ENCODE data around the gene IQGAP1. TPM values are rescaled to one million over a fixed set of nuclear protein-coding genes. Genes with fewer than 3 reads are reported as not detected.
A peak's percentile ranks its signal among the peaks of the same experiment; 100 is the strongest.

IQGAP1 gene
- polyA plus RNA-seq, 3 donors: 140 to 276 (median 207) TPM

DNA sequence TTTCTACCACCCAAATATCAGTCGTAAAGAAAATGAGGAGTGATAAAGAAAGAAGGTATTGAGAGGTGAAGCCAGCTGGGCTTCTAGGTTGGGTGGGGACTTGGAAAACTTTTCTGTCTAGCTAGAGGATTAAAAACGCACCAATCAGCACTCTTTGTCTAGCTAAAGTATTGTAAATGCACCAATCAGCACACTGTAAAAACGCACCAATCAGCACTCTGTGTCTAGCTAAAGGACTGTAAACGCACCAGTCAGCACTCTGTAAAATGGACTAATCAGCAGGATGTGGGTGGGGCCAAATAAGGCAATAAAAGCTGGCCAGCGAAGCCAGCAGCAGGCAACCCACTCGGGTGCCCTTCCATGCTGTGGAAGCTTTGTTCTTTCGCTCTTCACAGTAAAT lies 13.0 kb upstream of the IQGAP1 start:
- no peak for DNase-seq
- TF ChIP-seq, protein P1, sequence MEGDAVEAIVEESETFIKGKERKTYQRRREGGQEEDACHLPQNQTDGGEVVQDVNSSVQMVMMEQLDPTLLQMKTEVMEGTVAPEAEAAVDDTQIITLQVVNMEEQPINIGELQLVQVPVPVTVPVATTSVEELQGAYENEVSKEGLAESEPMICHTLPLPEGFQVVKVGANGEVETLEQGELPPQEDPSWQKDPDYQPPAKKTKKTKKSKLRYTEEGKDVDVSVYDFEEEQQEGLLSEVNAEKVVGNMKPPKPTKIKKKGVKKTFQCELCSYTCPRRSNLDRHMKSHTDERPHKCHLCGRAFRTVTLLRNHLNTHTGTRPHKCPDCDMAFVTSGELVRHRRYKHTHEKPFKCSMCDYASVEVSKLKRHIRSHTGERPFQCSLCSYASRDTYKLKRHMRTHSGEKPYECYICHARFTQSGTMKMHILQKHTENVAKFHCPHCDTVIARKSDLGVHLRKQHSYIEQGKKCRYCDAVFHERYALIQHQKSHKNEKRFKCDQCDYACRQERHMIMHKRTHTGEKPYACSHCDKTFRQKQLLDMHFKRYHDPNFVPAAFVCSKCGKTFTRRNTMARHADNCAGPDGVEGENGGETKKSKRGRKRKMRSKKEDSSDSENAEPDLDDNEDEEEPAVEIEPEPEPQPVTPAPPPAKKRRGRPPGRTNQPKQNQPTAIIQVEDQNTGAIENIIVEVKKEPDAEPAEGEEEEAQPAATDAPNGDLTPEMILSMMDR (IDR thresholded peaks at IDR 0.05): no peak

DNA sequence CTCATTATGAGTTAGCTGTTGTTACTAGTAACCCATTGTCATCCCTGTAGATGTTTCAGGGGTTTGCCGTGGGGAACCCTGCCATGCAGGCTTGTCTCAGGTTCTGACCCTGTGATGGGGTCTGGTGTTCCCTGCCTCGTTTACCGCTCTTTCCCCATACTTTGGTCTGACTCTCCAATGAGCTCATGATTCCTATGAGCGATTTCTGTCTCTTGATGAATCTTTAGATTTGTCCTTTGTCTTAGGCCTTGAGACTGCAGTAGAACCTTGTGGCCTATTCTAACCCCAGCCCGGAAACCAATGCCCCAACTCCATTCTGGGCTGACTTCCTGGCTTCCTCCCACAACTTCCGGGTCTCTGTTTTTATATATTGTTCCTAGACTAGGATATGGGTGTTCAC lies 11.3 kb upstream of the IQGAP1 start:
- TF ChIP-seq, protein P1 (IDR thresholded peaks at IDR 0.05): no peak
- Mint-ChIP-seq H3K9me3 (peaks cover 8 to 27% (median 23%) of the 10 kb centered on the region in 7 donors), H3K36me3 (peaks cover 4 to 7% of the 10 kb centered on the region in 2 donors), H3K27me3 (ENCODE audit: low read depth in 3 of 3) (peaks cover 3 to 16% (median 9%) of the 10 kb centered on the region in 3 donors), H3K27ac (peak overlapping the region in 5 of 7 donors; percentile 0 to 88 (median 75)), H3K4me3 (peak overlapping the region in 1 of 2 donors; percentile 63), H3K4me1 (peaks cover 18% of the 10 kb centered on the region)
- peaks cover 17 to 25% of the 10 kb centered on the region in 2 donors for H3K9me3 ChIP-seq (replicated peaks in 1 of 2; ENCODE audit: control insufficient read depth in 1 of 2, insufficient read depth in 1 of 2, low read length in 2 of 2)
- peak overlapping the region; percentile 43 for H3K4me2 ChIP-seq (replicated peaks; ENCODE audit: extremely low read depth, low read length, poor library complexity, severe bottlenecking)
- peak overlapping the region in 1 of 2 donors; percentile 71 for H3K27ac ChIP-seq (ENCODE audit: low read depth in 1 of 2, low read length in 2 of 2)
- 0% methylated on average over 4 of the region's 6 CpGs for WGBS (ENCODE audit: insufficient coverage)
- H3K36me3 ChIP-seq (replicated peaks in 1 of 2; ENCODE audit: control insufficient read depth in 1 of 2, insufficient read depth in 2 of 2, low read length in 2 of 2): no peaks in the 10 kb centered on the region
- no peaks in the 10 kb centered on the region for H3K27me3 ChIP-seq (ENCODE audit: control insufficient read depth in 2 of 2, insufficient read depth in 2 of 2, low read length in 2 of 2)
- intact Hi-C loops (cut with micrococcal nuclease): no loop called here
- peaks cover 13 to 16% of the 10 kb centered on the region in 2 donors for H3K4me1 ChIP-seq (ENCODE audit: control insufficient read depth in 1 of 2, insufficient read depth in 2 of 2, low read length in 2 of 2)
- H2AFZ ChIP-seq (ENCODE audit: insufficient read depth, low read depth, low read length, poor library complexity, severe bottlenecking): peak overlapping the region; percentile 88
- peak overlapping the region in 1 of 3 experiments; percentile 50 for H3K4me3 ChIP-seq (replicated peaks in 1 of 3; ENCODE audit: low read depth in 2 of 3, low read length in 3 of 3)
- peak in 1 of 3 donors; percentile 18 for DNase-seq
- H3K79me2 ChIP-seq (ENCODE audit: insufficient read depth, low read length): no peaks in the 10 kb centered on the region
- H3K9ac ChIP-seq (ENCODE audit: insufficient read depth, low read length, poor library complexity, severe bottlenecking): no peak overlapping the region
- H4K20me1 ChIP-seq (ENCODE audit: insufficient read depth, low read length): no peaks in the 10 kb centered on the region

More for the DNA sequence above, 13.0 kb upstream of the IQGAP1 start:
- peaks cover 3 to 14% (median 12%) of the 10 kb centered on the region in 3 donors for H3K27me3 Mint-ChIP-seq (ENCODE audit: low read depth in 3 of 3)
- Histone ChIP-seq H3K4me2 (replicated peaks; ENCODE audit: extremely low read depth, low read length, poor library complexity, severe bottlenecking) (no peak overlapping the region), H3K4me1 (ENCODE audit: control insufficient read depth in 1 of 2, insufficient read depth in 2 of 2, low read length in 2 of 2) (peaks cover 19 to 23% of the 10 kb centered on the region in 2 donors), H3K79me2 (ENCODE audit: insufficient read depth, low read length) (no peaks in the 10 kb centered on the region), H3K27ac (ENCODE audit: low read depth in 1 of 2, low read length in 2 of 2) (no peak overlapping the region), H3K4me3 (replicated peaks in 1 of 3; ENCODE audit: low read depth in 2 of 3, low read length in 3 of 3) (no peak overlapping the region), H3K36me3 (replicated peaks in 1 of 2; ENCODE audit: control insufficient read depth in 1 of 2, insufficient read depth in 2 of 2, low read length in 2 of 2) (no peaks in the 10 kb centered on the region), H3K9me3 (replicated peaks in 1 of 2; ENCODE audit: control insufficient read depth in 1 of 2, insufficient read depth in 1 of 2, low read length in 2 of 2) (peaks cover 17 to 25% of the 10 kb centered on the region in 2 donors), H3K9ac (ENCODE audit: insufficient read depth, low read length, poor library complexity, severe bottlenecking) (no peak overlapping the region), H3K27me3 (ENCODE audit: control insufficient read depth in 2 of 2, insufficient read depth in 2 of 2, low read length in 2 of 2) (no peaks in the 10 kb centered on the region), H2AFZ (ENCODE audit: insufficient read depth, low read depth, low read length, poor library complexity, severe bottlenecking) (no peak overlapping the region), H4K20me1 (ENCODE audit: insufficient read depth, low read length) (no peaks in the 10 kb centered on the region)
- no peak overlapping the region for H3K27ac Mint-ChIP-seq
- H3K4me1 Mint-ChIP-seq: peaks cover 19% of the 10 kb centered on the region
- H3K36me3 Mint-ChIP-seq: peaks cover 4 to 7% of the 10 kb centered on the region in 2 donors
- 99% methylated on average over 5 of the region's 7 CpGs for WGBS (ENCODE audit: insufficient coverage)
- intact Hi-C loops (cut with micrococcal nuclease): no loop called here
- no peak overlapping the region for H3K4me3 Mint-ChIP-seq
- H3K9me3 Mint-ChIP-seq: peaks cover 8 to 31% (median 20%) of the 10 kb centered on the region in 7 donors
